ENCODE results near the gene LSG1. TPM values are rescaled to one million over a fixed set of nuclear protein-coding genes. Genes with fewer than 3 reads are reported as not detected.
A peak's percentile ranks its signal among the peaks of the same experiment; 100 is the strongest.

The LSG1 gene
- total RNA-seq, 1 donor from 2014 or later, result 45.5 TPM

DNA sequence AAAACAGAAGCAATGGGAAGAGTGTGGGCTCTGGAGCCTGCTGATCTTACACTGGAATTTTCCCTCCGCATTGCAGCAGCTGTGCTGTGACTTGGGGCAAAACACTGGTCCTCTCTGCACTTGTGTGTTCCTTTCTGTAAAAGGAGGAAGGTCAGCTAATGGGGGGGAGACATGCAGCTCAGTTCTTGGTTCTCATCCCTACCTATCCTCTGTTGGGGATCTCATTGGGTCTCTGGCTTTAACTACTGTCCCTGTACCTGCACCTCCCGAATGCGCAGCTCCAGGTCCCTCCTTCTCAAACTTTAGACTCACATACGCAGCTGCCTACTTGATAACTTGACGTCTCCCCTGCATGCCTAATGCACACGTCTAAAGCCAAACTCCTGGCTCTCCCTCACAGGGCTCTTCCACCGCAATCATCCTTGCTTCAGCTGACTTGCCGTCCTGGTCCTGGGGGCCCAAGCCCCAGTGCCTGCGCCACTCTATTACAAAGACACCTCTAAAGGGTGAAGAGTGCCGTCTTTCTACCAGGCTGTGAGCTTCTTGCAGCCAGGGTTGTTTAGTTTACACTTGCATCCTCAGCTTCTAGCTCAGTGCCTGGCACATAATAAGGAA lies 32.9 kb downstream of the LSG1 start:
- no peaks in the 10 kb centered on the region for H3K27me3 Mint-ChIP-seq (ENCODE audit: low read depth)
- TF ChIP-seq, protein P1, sequence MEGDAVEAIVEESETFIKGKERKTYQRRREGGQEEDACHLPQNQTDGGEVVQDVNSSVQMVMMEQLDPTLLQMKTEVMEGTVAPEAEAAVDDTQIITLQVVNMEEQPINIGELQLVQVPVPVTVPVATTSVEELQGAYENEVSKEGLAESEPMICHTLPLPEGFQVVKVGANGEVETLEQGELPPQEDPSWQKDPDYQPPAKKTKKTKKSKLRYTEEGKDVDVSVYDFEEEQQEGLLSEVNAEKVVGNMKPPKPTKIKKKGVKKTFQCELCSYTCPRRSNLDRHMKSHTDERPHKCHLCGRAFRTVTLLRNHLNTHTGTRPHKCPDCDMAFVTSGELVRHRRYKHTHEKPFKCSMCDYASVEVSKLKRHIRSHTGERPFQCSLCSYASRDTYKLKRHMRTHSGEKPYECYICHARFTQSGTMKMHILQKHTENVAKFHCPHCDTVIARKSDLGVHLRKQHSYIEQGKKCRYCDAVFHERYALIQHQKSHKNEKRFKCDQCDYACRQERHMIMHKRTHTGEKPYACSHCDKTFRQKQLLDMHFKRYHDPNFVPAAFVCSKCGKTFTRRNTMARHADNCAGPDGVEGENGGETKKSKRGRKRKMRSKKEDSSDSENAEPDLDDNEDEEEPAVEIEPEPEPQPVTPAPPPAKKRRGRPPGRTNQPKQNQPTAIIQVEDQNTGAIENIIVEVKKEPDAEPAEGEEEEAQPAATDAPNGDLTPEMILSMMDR (conservative IDR thresholded peaks at IDR 0.05), result no peak
- H3K4me1 Mint-ChIP-seq, result peaks cover 4% of the 10 kb centered on the region
- H3K4me3 Mint-ChIP-seq, result no peak overlapping the region
- no peak for DNase-seq (ENCODE audit: low read depth, low spot score)
- H3K36me3 Mint-ChIP-seq (ENCODE audit: low read depth), result peaks cover 11% of the 10 kb centered on the region
- H3K27ac Mint-ChIP-seq (ENCODE audit: unreplicated experiment), result peak overlapping the region; percentile 4
- no peaks in the 10 kb centered on the region for H3K9me3 Mint-ChIP-seq

DNA sequence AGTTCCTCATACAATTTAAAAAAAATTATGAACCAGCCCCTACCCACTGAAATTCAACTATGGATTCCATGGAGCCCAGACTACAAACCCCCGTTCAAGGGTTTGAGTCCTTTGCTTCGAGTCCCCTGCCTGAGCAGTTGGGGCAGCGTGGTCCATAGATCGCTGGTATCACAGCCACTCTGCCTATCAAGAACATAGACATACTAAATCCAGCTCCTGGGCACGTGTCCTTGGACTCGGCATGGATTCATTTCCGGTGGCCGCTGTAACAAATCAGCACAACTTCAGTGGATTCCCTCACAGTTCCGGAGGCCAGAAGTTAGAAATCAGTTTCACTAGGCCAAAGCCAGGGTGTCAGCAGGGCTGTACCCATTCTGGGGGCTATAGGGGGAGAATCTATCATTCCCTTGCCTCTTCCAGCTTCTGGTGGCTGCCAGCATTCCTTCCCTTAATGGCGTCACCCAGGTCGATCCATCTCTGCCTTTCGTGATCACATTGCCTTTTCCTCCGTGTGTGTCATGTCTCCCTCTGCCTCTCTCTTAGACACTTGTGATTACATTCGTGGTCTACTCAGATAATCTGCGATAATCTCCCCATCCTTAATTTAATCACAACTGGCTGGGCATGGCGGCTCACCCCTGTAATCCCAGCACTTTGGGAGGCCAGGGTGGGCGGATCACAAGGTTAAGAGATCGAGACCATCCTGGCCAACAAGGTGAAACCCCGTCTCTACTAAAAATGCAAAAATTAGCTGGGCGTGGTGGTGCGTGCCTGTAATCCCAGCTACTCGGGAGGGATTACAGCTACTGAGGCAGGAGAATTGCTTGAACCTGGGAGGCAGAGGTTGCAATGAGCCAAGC lies 34.2 kb downstream of the LSG1 start:
- Mint-ChIP-seq H3K36me3 (ENCODE audit: low read depth) (peaks cover 9% of the 10 kb centered on the region), H3K9me3 (no peaks in the 10 kb centered on the region), H3K4me1 (peaks cover 11% of the 10 kb centered on the region), H3K4me3 (no peak overlapping the region), H3K27me3 (ENCODE audit: low read depth) (no peaks in the 10 kb centered on the region), H3K27ac (ENCODE audit: unreplicated experiment) (peak overlapping the region; percentile 29)
- TF ChIP-seq, protein P1 (conservative IDR thresholded peaks at IDR 0.05), result no peak
- no peak for DNase-seq (ENCODE audit: low read depth, low spot score)

DNA sequence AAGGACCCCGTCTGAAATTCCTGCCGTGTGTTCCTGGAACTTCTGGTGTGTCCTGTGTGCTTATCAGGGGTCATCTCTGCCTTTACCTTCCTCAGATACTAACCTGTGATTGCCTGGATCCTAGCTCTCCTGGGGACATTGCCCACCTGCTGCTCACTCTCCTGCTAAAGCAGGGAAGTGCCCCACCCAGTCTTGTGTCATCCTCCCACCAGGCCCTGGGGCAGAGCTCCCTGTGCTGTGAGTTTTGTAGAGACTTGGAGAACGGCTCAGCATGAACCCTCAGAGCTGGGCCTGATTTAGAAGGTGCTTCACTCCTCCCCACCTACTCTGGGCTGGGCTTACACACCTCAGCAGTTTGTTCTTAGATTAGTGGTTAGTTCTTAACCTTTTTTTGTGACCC lies 34.9 kb downstream of the LSG1 start:
- TF ChIP-seq, protein P1 (conservative IDR thresholded peaks at IDR 0.05), result no peak
- no peak overlapping the region for H3K27ac Mint-ChIP-seq (ENCODE audit: unreplicated experiment)
- DNase-seq (ENCODE audit: low read depth, low spot score), result no peak
- no peaks in the 10 kb centered on the region for H3K27me3 Mint-ChIP-seq (ENCODE audit: low read depth)
- no peaks in the 10 kb centered on the region for H3K9me3 Mint-ChIP-seq
- H3K4me3 Mint-ChIP-seq, result no peak overlapping the region
- peaks cover 17% of the 10 kb centered on the region for H3K4me1 Mint-ChIP-seq
- H3K36me3 Mint-ChIP-seq (ENCODE audit: low read depth), result peaks cover 7% of the 10 kb centered on the region

DNA sequence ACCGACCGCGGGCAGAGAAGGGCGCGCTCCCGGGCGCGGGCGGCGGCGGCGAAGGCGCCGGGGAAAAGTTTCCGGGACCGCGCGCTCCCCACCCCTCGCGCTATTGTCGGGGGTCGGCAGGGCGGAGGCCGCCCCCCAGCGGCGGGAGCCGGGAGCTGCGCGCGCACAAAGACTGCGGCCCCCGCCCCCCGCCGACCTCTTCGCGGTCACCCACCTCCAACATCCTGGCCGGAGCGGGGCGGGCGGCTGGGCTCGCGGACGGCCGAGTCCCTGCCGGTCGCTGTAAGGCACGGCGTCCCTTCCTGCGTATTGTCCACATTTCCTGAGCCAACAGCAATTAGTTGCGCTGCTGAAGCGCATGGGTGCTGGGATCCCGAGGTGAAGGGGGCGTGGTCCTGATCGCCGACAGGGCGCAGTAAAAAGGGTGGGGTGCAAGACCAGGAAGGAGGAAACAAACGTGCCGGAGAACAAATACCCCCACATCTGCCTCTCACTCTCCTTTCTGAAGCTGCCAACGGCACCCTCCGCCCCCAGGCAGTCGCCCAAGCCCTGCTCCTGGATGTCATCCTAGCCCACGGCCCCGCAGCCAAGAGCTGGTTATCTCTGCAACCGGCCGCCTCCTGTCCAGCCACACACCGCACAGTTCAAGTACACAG lies 38.5 kb downstream of the LSG1 start, which contains the start of gene TMEM44:
TSS of gene TMEM44 (minus strand) at position 71 of the 656 bp plus-strand sequence. CDS start 204 bp downstream, outside the sequence.
- TF ChIP-seq, protein P1 (conservative IDR thresholded peaks at IDR 0.05), result peak; percentile 72
- H3K9me3 Mint-ChIP-seq, result peaks cover 3% of the 10 kb centered on the region
- peaks cover 19% of the 10 kb centered on the region for H3K4me1 Mint-ChIP-seq
- H3K27ac Mint-ChIP-seq (ENCODE audit: unreplicated experiment), result peak within 1 kb of the TSS; percentile 96
- peak; percentile 81 for DNase-seq (ENCODE audit: low read depth, low spot score)
- peak within 1 kb of the TSS; percentile 95 for H3K4me3 Mint-ChIP-seq
- peaks cover 19% of the 10 kb centered on the region for H3K36me3 Mint-ChIP-seq (ENCODE audit: low read depth)
- H3K27me3 Mint-ChIP-seq (ENCODE audit: low read depth), result no peaks in the 10 kb centered on the region

DNA sequence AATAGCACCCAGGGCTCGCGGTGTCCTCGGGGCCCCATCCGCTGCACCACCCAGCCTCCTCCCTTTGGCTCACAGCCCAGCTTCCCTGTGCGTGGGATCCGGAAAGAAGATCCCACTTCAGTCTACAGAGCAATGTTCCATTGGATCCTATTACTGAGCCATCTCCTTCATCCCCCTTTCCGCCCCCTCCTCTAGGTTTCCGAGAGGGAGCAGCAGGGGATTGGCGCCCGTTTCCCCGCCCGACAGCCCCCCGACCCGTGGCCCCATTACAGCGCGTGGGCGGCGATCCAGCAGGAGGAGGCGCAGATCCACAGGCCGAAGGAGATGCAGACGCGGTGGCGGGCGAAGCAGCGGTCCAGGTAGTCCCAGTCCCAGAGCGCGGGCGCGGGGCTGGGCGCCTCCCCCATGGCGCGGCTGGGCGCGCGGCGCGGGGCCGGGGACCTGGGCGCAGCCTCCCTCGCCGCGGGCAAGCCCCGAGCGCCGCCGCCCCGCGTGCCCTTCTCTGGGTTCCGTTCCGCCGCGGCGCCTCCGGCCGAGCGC lies 39.1 kb downstream of the LSG1 start:
- Mint-ChIP-seq H3K27me3 (ENCODE audit: low read depth) (no peaks in the 10 kb centered on the region), H3K4me1 (peaks cover 19% of the 10 kb centered on the region), H3K4me3 (peak overlapping the region; percentile 92), H3K36me3 (ENCODE audit: low read depth) (peaks cover 25% of the 10 kb centered on the region), H3K27ac (ENCODE audit: unreplicated experiment) (peak overlapping the region; percentile 89), H3K9me3 (peaks cover 3% of the 10 kb centered on the region)
- TF ChIP-seq, protein P1 (conservative IDR thresholded peaks at IDR 0.05), result no peak
- DNase-seq (ENCODE audit: low read depth, low spot score), result peak; percentile 49
